Measurements from ENCODE around the gene CPNE1. TPM values are rescaled to one million over a fixed set of nuclear protein-coding genes. Genes with fewer than 3 reads are reported as not detected.

Gene CPNE1
- total and polyA plus RNA-seq, 2 of the 8 experiments (the other 6 are each of a cell fraction or from before 2014, with no cell fraction given) = 294 to 346 TPM

DNA sequence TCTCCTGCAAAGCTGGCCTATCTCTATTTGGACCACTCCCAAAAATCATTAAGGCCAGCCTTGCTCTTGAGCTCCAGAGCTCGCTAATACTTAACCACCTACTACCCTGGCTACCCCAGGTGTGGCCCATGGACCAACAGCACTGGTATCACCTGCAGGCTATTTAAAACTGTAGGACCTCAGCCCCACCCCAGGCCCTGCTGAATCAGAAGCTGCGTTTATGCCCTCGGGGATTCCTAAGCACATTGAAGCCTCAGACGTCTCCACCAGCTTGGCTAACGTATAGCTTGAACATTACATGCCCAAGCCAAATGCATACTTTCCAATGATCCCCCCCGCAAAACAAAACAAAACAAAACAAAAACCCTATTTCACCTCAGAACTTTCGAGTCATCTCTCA is 68.8 kb downstream of the CPNE1 start:
- no peak for FAIRE-seq
- Histone ChIP-seq H3K23me2 (ENCODE audit: low read depth, low read length) (peaks cover 6% of the 10 kb centered on the region; the same call in 1 of the 2 replicates), H2BK20ac (ENCODE audit: low read length) (no peak overlapping the region), H4K5ac (ENCODE audit: insufficient read length, low read depth, low read length) (no peak overlapping the region), H2BK5ac (ENCODE audit: low read depth, low read length) (no peak overlapping the region), H3K9me3 (ENCODE audit: insufficient read depth in 2 of 2, low read depth in 1 of 2, low read length in 1 of 2) (no peaks in the 10 kb centered on the region), H3K56ac (replicated peaks; ENCODE audit: insufficient read length, low read depth, low read length) (no peak overlapping the region), H3K14ac (ENCODE audit: insufficient read length) (no peak overlapping the region), H3K27me3 (replicated peaks in 1 of 4; ENCODE audit: control insufficient read depth in 3 of 4, extremely low read depth in 1 of 4, insufficient read depth in 3 of 4, low read length in 3 of 4) (peaks cover 0 to 18% (median 12%) of the 10 kb centered on the region in 4 experiments; a peak in 5 of 7 replicates), H3K23ac (ENCODE audit: insufficient read length) (no peak overlapping the region), H3K9ac (replicated peaks in 1 of 4; ENCODE audit: extremely low read depth in 1 of 4, low read depth in 3 of 4, low read length in 3 of 4) (no peak overlapping the region), H2BK120ac (replicated peaks; ENCODE audit: low read depth, low read length) (no peak overlapping the region), H4K8ac (ENCODE audit: extremely low read depth, insufficient read depth, low read length) (no peak overlapping the region; the same call in 1 of the 2 replicates), H3K79me2 (ENCODE audit: control insufficient read depth in 1 of 2, insufficient read depth in 2 of 2, low read length in 2 of 2) (no peaks in the 10 kb centered on the region), H3K4me3 (ENCODE audit: extremely low read depth in 1 of 4, insufficient read depth in 2 of 4, low read depth in 3 of 4, low read length in 4 of 4) (no peak overlapping the region), H2AFZ (ENCODE audit: low read length) (no peak overlapping the region), H3K4me2 (ENCODE audit: insufficient read depth in 1 of 2, low read depth in 2 of 2, low read length in 2 of 2) (no peak overlapping the region), H3K18ac (ENCODE audit: extremely low read depth, low read length) (no peak overlapping the region), H3K79me1 (ENCODE audit: low read depth, low read length) (no peaks in the 10 kb centered on the region), H2BK15ac (ENCODE audit: low read length) (no peak overlapping the region), H3K4me1 (replicated peaks in 1 of 4; ENCODE audit: control insufficient read depth in 3 of 4, insufficient read depth in 4 of 4, low read length in 3 of 4) (peaks cover 0 to 6% (median 3%) of the 10 kb centered on the region in 4 experiments; a peak in 3 of 7 replicates), H3K4ac (replicated peaks; ENCODE audit: insufficient read length, low read depth, low read length) (no peak overlapping the region), H4K91ac (replicated peaks; ENCODE audit: insufficient read length, low read length) (no peak overlapping the region), H2BK12ac (ENCODE audit: low read depth, low read length) (no peak overlapping the region), H3K36me3 (ENCODE audit: control insufficient read depth in 2 of 4, insufficient read depth in 4 of 4, low read length in 3 of 4) (no peaks in the 10 kb centered on the region), H4K20me1 (replicated peaks in 1 of 2; ENCODE audit: control insufficient read depth in 1 of 2, insufficient read depth in 2 of 2, low read length in 2 of 2) (peaks cover 0 to 2% of the 10 kb centered on the region in 2 experiments), H2AK5ac (ENCODE audit: low read depth, low read length) (no peak overlapping the region), H3K27ac (ENCODE audit: low read depth, low read length) (no peak overlapping the region)
- TF ChIP-seq USF2 (IDR thresholded peaks at IDR 0.05; ENCODE audit: low read length) = no peak
- no peak for TF ChIP-seq TCF12 (IDR thresholded peaks at IDR 0.05; ENCODE audit: low read depth, low read length)
- no peak for TF ChIP-seq CTCF (IDR thresholded peaks at IDR 0.05; ENCODE audit: control extremely low read depth in 1 of 3, insufficient read depth in 1 of 3, low read depth in 1 of 3, low read length in 3 of 3)
- no peak for TF ChIP-seq GTF2F1 (IDR thresholded peaks at IDR 0.05; ENCODE audit: borderline replicate concordance, low read depth, low read length)
- ChIA-PET CTCF (ENCODE audit: partially characterized antibody) (interaction anchor here (0.8 to 2.0 kb wide), 6 partner anchors 8 to 23 kb away, joined by 3 to 8 read pairs (median 3); no protein-coding TSS in a partner anchor), POLR2A (ENCODE audit: partially characterized antibody) (interaction anchor here (0.7 to 1.7 kb wide), 5 partner anchors 36 to 107 kb away, joined by 3 to 5 read pairs (median 4); partner anchors contain the start of genes CPNE1, ERGIC3 and RBM12)
- 88 to 100% methylated on average over 2 to 7 of the region's 7 CpGs for WGBS, 2 experiments (ENCODE audit: extremely low coverage in 1 of 2, insufficient coverage in 1 of 2, insufficient read length in 1 of 2, insufficient replicate concordance in 2 of 2, low coverage in 1 of 2, low lambda C conversion rate in 2 of 2, missing lambda C conversion rate in 1 of 2)
- DNase-seq (ENCODE audit: low read depth in 1 of 2, low spot score in 2 of 2) = no peak
